WTC11 (cell line): ENCODE data around the gene RRBP1. TPM values are rescaled to one million over a fixed set of nuclear protein-coding genes. Genes with fewer than 3 reads are reported as not detected.

Experiments
- ATAC-seq: fragments of 200-7000 bp; cut with Tn5 transposase; 2 replicates; pipeline ENCODE4 v1.10.0; 2021; ENCODE audit warnings: mild to moderate bottlenecking, moderate library complexity
- CTCF ChIA-PET: fragments of 300-600 bp; sonication (Branson Sonifier 250); formaldehyde crosslinking; loops from one replicate; lab custom pipeline; 2021; ENCODE audit warnings: antibody characterized with exemption; lab: Charles Lee
- POLR2A ChIA-PET: fragments of 350-600 bp; sonication (Branson Sonifier 250); formaldehyde crosslinking; loops from one replicate; lab custom pipeline; 2021; ENCODE audit warnings: antibody characterized with exemption; lab: Charles Lee
- DNase-seq: peaks from one replicate; pipeline ENCODE4 v3.0.0; 2021; ENCODE audit warnings: low spot score
- H3K27ac Mint-ChIP-seq: 2 replicates; pipeline ENCODE4 v1.8.0; 2021; ENCODE audit warnings: mixed read lengths
- H3K27me3 Mint-ChIP-seq: 2 replicates; pipeline ENCODE4 v1.8.0; 2021; ENCODE audit warnings: low read depth, mild to moderate bottlenecking, moderate library complexity, mixed read lengths
- H3K36me3 Mint-ChIP-seq: 2 replicates; pipeline ENCODE4 v1.8.0; 2021; ENCODE audit warnings: mixed read lengths
- H3K4me1 Mint-ChIP-seq: 2 replicates; pipeline ENCODE4 v1.8.0; 2022; ENCODE audit warnings: mixed read lengths
- H3K4me3 Mint-ChIP-seq: 2 replicates; pipeline ENCODE4 v1.8.0; 2021; ENCODE audit warnings: mild to moderate bottlenecking, moderate library complexity, mixed read lengths
- H3K9me3 Mint-ChIP-seq: 2 replicates; pipeline ENCODE4 v1.8.0; 2021; ENCODE audit warnings: mixed read lengths
- CREB1 ChIP-seq: sonication (generic); formaldehyde crosslinking; IDR thresholded peaks from 2 replicates; pipeline ENCODE4 v1.8.0; 2023; ENCODE audit warnings: mild to moderate bottlenecking, missing genetic modification reagents
- CTCF ChIP-seq: fragments of 200-600 bp; IDR thresholded peaks from 2 replicates; pipeline ENCODE4 v1.8.0; 2022; ENCODE audit warnings: antibody characterized with exemption
- E2F4 ChIP-seq: sonication (generic); formaldehyde crosslinking; IDR thresholded peaks from 2 replicates; pipeline ENCODE4 v1.8.1; 2022; ENCODE audit warnings: low read depth, mild to moderate bottlenecking, moderate library complexity, missing genetic modification reagents, borderline replicate concordance
- FOXJ3 ChIP-seq: sonication (generic); formaldehyde crosslinking; IDR thresholded peaks from 2 replicates; pipeline ENCODE4 v1.9.0; 2021; ENCODE audit warnings: missing genetic modification reagents, mild to moderate bottlenecking, borderline replicate concordance
- GABPB1 ChIP-seq: sonication (generic); formaldehyde crosslinking; IDR thresholded peaks from 2 replicates; pipeline ENCODE4 v1.8.1; 2023; ENCODE audit warnings: mild to moderate bottlenecking, missing genetic modification reagents
- GTF2I ChIP-seq: fragments of 250-450 bp; sonication (Bioruptor Pico); conservative IDR thresholded peaks from 2 replicates; pipeline ENCODE4 v1.4.0; 2021; ENCODE audit warnings: mild to moderate bottlenecking
- NFE2L1 ChIP-seq: sonication (generic); formaldehyde crosslinking; IDR thresholded peaks from 2 replicates; pipeline ENCODE4 v1.8.1; 2023; ENCODE audit warnings: missing genetic modification reagents
- RELA ChIP-seq: sonication (generic); formaldehyde crosslinking; IDR thresholded peaks from 2 replicates; pipeline ENCODE4 v1.8.1; 2022; ENCODE audit warnings: missing genetic modification reagents, mild to moderate bottlenecking, borderline replicate concordance
- STAT6 ChIP-seq: sonication (generic); formaldehyde crosslinking; conservative IDR thresholded peaks from 2 replicates; pipeline ENCODE4 v1.8.1; 2023; ENCODE audit warnings: mild to moderate bottlenecking, low read depth, missing genetic modification reagents, moderate library complexity
- ZNF263 ChIP-seq: sonication (generic); formaldehyde crosslinking; IDR thresholded peaks from 2 replicates; pipeline ENCODE4 v1.8.1; 2022; ENCODE audit warnings: low read depth, mild to moderate bottlenecking, moderate library complexity, missing genetic modification reagents
- ZNF317 ChIP-seq: sonication (generic); formaldehyde crosslinking; IDR thresholded peaks from 2 replicates; pipeline ENCODE4 v1.8.1; 2023; ENCODE audit warnings: low read depth, mild to moderate bottlenecking, moderate library complexity, missing genetic modification reagents, borderline replicate concordance
- ZSCAN18 ChIP-seq: fragments of 250-450 bp; sonication (Bioruptor Pico); IDR thresholded peaks from 2 replicates; pipeline ENCODE4 v2.1.2; 2022; ENCODE audit warnings: mild to moderate bottlenecking, moderate library complexity
- total RNA-seq: library from RNA; stranded (reverse); gene quantifications from 3 replicates; pipeline ENCODE4 v1.2.3, GENCODE V29; 2021

RRBP1 gene
- total RNA-seq, 1 experiment from 2014 or later = 171 TPM

- no peak for TF ChIP-seq ZSCAN18 (CRISPR knock-in tag)
- TF ChIP-seq, all 79 proteins: peak for 3
These were observed 26.8 kb downstream of the RRBP1 start (continued) for GRCh38 chr20:17655286-17655651.

GRCh38 chr20:17654649-17655285, 27.3 kb downstream of the RRBP1 start:
- H3K27ac Mint-ChIP-seq = peak overlapping the region; percentile 82
- H3K9me3 Mint-ChIP-seq = peaks cover 8% of the 10 kb centered on the region
- peaks cover 61% of the 10 kb centered on the region for H3K4me1 Mint-ChIP-seq
- no peak overlapping the region for H3K4me3 Mint-ChIP-seq
- H3K27me3 Mint-ChIP-seq = no peaks in the 10 kb centered on the region
- no peak for TF ChIP-seq E2F4 (CRISPR knock-in tag)
- peak; percentile 77 for TF ChIP-seq CTCF
- ATAC-seq = peak; percentile 47
- DNase-seq = peak; percentile 80
- ChIA-PET CTCF (interaction anchor here (0.7 to 3.3 kb wide), 16 partner anchors 9 to 304 kb away, joined by 3 to 24 read pairs (median 4); partner anchors contain the start of genes DSTN and RRBP1), POLR2A (interaction anchor here (0.5 kb wide), 1 partner anchor 150 kb away, joined by 3 read pairs; no protein-coding TSS in a partner anchor)
- H3K36me3 Mint-ChIP-seq = peaks cover 36% of the 10 kb centered on the region

GRCh38 chr20:17653835-17654648, 28.0 kb downstream of the RRBP1 start:
- H3K9me3 Mint-ChIP-seq = peaks cover 8% of the 10 kb centered on the region
- TF ChIP-seq ZNF263 (CRISPR knock-in tag) (no peak), NFE2L1 (CRISPR knock-in tag) (no peak), STAT6 (no peak), FOXJ3 (CRISPR knock-in tag) (no peak), RELA (CRISPR knock-in tag) (no peak), ZNF317 (CRISPR knock-in tag) (no peak), GTF2I (CRISPR knock-in tag) (no peak), GABPB1 (CRISPR knock-in tag) (no peak), CREB1 (CRISPR knock-in tag) (no peak)
- TF ChIP-seq, all 79 proteins: peak for 0
- Mint-ChIP-seq H3K4me1 (peaks cover 66% of the 10 kb centered on the region), H3K4me3 (no peak overlapping the region), H3K27me3 (no peaks in the 10 kb centered on the region), H3K27ac (peak overlapping the region; percentile 82), H3K36me3 (peaks cover 33% of the 10 kb centered on the region)
- no peak for DNase-seq
- CTCF ChIA-PET = interaction anchor here (0.7 to 3.3 kb wide), 19 partner anchors 8 to 463 kb away, joined by 3 to 24 read pairs (median 4); partner anchors contain the start of genes DSTN and RRBP1
- POLR2A ChIA-PET = no interaction called here
- no peak for ATAC-seq
